Transverse colon (tissue), 4 donors: ENCODE measurements around the gene CNPY4. TPM values are rescaled to one million over a fixed set of nuclear protein-coding genes. Genes with fewer than 3 reads are reported as not detected.
A peak's percentile ranks its signal among the peaks of the same experiment; 100 is the strongest.

Source experiments
- DNase-seq: peaks from one replicate; pipeline ENCODE4 v3.0.0-alpha.2; 2019
- H3K27ac ChIP-seq, 4 donors: fragments of 200-600 bp; sonication (generic); 2 replicates each; pipeline ENCODE4 v1.5.1; 2016 to 2018; ENCODE audit warnings: inconsistent platforms in 4 of 4
- H3K27me3 ChIP-seq: fragments of 200-600 bp; sonication (generic); 2 replicates; pipeline ENCODE4 v1.5.1; 2017; ENCODE audit warnings: inconsistent platforms
- H3K36me3 ChIP-seq, 4 donors: fragments of 200-600 bp; sonication (generic); 2 replicates each; pipeline ENCODE4 v1.5.1; 2017 to 2019; ENCODE audit warnings: inconsistent platforms in 4 of 4
- H3K4me1 ChIP-seq, 4 donors: fragments of 200-600 bp; sonication (generic); 2 replicates each; pipeline ENCODE4 v1.5.1; 2017 to 2020; ENCODE audit warnings: inconsistent platforms in 4 of 4
- H3K4me3 ChIP-seq, 4 donors: fragments of 200-600 bp; sonication (generic); 1 replicate in 1 of 4; 2 replicates in 3 of 4; pipeline versions ENCODE4 v1.5.1 to v1.6.1; 2017 to 2019; ENCODE audit warnings: inconsistent platforms in 4 of 4
- H3K9me3 ChIP-seq, 2 donors: fragments of 200-600 bp; sonication (generic); 2 replicates each; pipeline ENCODE4 v1.5.1; 2017 to 2019; ENCODE audit warnings: inconsistent platforms in 2 of 2
- EP300 ChIP-seq: sonication (generic); formaldehyde crosslinking; IDR thresholded peaks from one replicate; pipeline ENCODE4 v1.6.1; 2017; ENCODE audit warnings: antibody characterized with exemption, low read depth
- POLR2A ChIP-seq: fragments of 450-650 bp; IDR thresholded peaks from one replicate; pipeline ENCODE4 v1.6.1; 2016; ENCODE audit warnings: antibody characterized with exemption, mild to moderate bottlenecking, moderate library complexity
- POLR2AphosphoS5 ChIP-seq, 3 donors: sonication (generic); formaldehyde crosslinking; IDR thresholded peaks; one replicate each; pipeline ENCODE4 v1.6.1; 2016; ENCODE audit warnings: antibody characterized with exemption in 3 of 3
- WGBS, 2 donors: methylation state at CpG; one replicate each; pipeline ENCODE4 v1.1.5; 2018; ENCODE audit warnings: low coverage in 1 of 2; 5-methylcytosine and 5-hydroxymethylcytosine counted together
- in situ Hi-C, 4 donors: fragments of 200-750 bp; cut with MboI; loops; one replicate each; pipeline versions ENCODE4 v1.15.0 to v1.15.1; 2017; ENCODE audit warnings: low sequenced_read_pairs in 3 of 4, low pct_ligation_motif_present in 1 of 4, low pct_unique_long_range_greater_than_20kb in 1 of 4
- intact Hi-C: fragments of 100-400 bp; cut with DNase I; formaldehyde crosslinking; loops from one replicate; pipeline ENCODE4 v1.15.1; 2023; ENCODE audit warnings: low total_unique reads
- total RNA-seq, 4 donors: library from RNA; depleted of rRNA; stranded (reverse); fragments of >200 nt; gene quantifications; one replicate each; pipeline ENCODE4 v1.1.0, GENCODE V29; 2016
- TF ChIP-seq, protein P1 (sequence below), 5 experiments: fragments of 200-600 bp in 3 of 5; fragments of 450-650 bp in 2 of 5; sonication (generic) in 3 of 5; IDR thresholded peaks; 1 replicate in 2 of 5; 2 replicates in 3 of 5; pipeline ENCODE4 v1.5.1; 2016 to 2017; ENCODE audit warnings: antibody characterized with exemption in 5 of 5, inconsistent platforms in 3 of 5, mild to moderate bottlenecking in 2 of 5, moderate library complexity in 1 of 5

CNPY4 gene
- total RNA-seq, 4 donors from 2014 or later = 4.9 to 9.4 (median 7.0) TPM

DNA sequence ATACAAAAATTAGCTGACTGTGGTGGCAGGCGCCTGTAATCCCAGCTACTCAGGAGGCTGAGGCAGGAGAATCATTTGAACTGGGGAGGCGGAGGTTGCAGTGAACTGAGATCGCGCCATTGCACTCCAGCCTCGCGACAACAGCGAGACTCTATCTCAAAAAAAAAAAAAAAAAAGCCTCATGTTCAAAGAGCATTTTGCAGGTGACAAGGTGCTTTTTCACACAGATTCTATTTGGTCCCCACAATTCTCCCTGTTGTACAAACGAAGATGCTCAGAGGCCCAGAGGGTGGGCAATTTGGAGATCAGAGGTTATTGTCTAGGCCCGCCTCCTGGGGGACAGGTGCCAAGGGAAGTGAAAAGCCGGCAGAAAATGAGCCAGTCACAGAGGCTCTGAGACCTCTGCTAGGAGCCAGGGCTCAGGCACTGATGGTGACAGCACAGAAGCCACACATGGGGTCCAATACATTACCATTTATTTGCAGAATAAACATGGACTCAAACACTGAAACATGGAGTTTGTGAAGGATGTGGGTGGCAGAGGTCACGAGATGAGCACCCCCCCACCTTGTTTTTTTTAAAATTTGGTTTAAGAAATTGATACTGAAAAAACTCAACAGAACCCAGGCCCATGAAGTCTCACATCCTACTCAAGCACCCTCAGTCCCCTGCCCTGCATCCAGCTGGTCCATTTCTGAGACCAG lies 49.9 kb downstream of the CNPY4 start:
- no peaks in the 10 kb centered on the region for H3K9me3 ChIP-seq
- H3K36me3 ChIP-seq = no peaks in the 10 kb centered on the region
- peaks cover 16% of the 10 kb centered on the region for H3K27me3 ChIP-seq
- WGBS, 2 donors = 83 to 85% methylated on average over 7 to 11 of the region's 11 CpGs
- DNase-seq = no peak
- in situ Hi-C loops = no loop called here
- H3K27ac ChIP-seq = peak overlapping the region; percentile 78 to 85 (median 80)
- intact Hi-C loops = no loop called here
- TF ChIP-seq POLR2AphosphoS5 (IDR thresholded peaks at IDR 0.05) = no peak
- TF ChIP-seq, protein P1, sequence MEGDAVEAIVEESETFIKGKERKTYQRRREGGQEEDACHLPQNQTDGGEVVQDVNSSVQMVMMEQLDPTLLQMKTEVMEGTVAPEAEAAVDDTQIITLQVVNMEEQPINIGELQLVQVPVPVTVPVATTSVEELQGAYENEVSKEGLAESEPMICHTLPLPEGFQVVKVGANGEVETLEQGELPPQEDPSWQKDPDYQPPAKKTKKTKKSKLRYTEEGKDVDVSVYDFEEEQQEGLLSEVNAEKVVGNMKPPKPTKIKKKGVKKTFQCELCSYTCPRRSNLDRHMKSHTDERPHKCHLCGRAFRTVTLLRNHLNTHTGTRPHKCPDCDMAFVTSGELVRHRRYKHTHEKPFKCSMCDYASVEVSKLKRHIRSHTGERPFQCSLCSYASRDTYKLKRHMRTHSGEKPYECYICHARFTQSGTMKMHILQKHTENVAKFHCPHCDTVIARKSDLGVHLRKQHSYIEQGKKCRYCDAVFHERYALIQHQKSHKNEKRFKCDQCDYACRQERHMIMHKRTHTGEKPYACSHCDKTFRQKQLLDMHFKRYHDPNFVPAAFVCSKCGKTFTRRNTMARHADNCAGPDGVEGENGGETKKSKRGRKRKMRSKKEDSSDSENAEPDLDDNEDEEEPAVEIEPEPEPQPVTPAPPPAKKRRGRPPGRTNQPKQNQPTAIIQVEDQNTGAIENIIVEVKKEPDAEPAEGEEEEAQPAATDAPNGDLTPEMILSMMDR (IDR thresholded peaks at IDR 0.05) = no peak
- no peak for TF ChIP-seq POLR2A
- TF ChIP-seq EP300 = no peak
- peaks cover 10 to 38% (median 32%) of the 10 kb centered on the region in 4 donors for H3K4me1 ChIP-seq
- no peak overlapping the region for H3K4me3 ChIP-seq

DNA sequence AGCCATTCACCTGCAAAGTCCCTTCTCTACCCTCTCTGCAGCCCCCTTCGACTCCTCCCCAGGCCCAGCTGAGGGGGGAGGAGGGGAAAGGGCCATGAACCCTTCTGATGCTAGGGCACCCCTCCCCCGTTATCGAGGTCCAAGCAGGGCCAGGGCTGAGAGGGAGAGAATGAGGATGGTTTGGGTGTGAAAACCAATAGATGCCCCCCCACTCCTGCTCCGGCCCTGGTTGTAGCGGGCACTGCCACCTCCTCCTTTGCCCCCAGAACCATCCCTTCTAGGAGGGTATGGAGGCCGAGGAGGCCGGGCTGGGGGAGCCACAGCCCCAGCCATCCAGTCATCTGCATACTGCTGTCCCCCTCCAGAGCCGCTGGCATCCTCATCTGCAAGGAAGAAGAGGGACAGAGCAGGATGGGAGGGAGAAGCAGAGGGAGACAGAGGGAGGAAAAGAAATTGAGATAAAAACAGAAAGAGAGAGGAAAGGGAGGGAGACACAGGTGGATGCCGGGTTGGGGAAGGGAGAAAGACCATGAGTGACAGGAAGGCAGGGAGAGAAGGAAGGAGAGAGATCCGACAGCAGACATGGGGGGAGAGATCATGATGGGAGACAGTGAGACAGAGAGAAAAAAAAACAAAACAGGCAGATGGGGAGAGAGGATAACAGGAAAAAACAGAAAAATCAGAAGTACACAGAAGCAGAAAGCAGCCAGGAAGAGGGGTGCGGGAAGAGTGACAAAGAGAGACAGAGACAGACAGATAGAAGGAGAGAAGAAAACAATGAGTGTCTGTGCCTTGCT lies 50.9 kb downstream of the CNPY4 start:
- H3K27ac ChIP-seq = no peak overlapping the region
- H3K9me3 ChIP-seq = no peaks in the 10 kb centered on the region
- in situ Hi-C loops = no loop called here
- peaks cover 10 to 38% (median 32%) of the 10 kb centered on the region in 4 donors for H3K4me1 ChIP-seq
- H3K4me3 ChIP-seq = no peak overlapping the region
- no peak for DNase-seq
- intact Hi-C loops = no loop called here
- 86 to 88% methylated on average over 4 to 11 of the region's 11 CpGs for WGBS, 2 donors
- peaks cover 16% of the 10 kb centered on the region for H3K27me3 ChIP-seq
- H3K36me3 ChIP-seq = no peaks in the 10 kb centered on the region
- TF ChIP-seq POLR2AphosphoS5 (IDR thresholded peaks at IDR 0.05) (no peak), POLR2A (no peak), EP300 (no peak)
- TF ChIP-seq, protein P1 (IDR thresholded peaks at IDR 0.05) = no peak

DNA sequence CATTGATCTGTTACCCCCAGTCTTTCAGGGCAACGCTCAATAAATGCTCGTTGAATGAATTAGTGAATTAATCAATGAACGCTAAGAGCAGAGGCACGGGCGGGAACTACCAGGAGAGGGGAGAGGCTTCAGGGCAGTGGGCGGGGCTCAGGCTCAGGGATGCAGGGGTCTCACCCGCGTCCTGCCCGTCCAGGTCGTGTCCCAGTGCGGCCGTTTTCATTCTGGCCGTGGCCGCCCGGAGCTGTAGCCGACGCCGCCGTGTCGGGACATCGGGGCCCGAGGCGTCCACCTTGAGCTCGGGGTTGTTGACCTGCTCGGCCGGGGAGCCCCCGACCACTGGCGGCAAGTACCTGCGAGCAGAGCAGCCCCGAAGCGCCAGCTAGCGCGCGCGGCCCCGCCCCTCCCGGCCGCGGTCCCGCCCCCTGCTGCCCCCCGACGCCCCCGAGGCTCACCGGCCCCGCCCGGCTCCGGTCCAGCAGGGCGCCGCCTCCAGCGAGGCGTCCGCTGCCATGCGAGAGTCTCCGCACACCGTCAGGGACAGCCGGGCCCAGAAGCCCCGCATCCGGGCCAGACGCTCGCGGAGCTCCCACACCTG lies 51.8 kb downstream of the CNPY4 start:
- Histone ChIP-seq H3K27me3 (peaks cover 16% of the 10 kb centered on the region), H3K9me3 (no peaks in the 10 kb centered on the region), H3K27ac (no peak overlapping the region), H3K4me1 (peaks cover 10 to 38% (median 32%) of the 10 kb centered on the region in 4 donors), H3K4me3 (peak overlapping the region in 3 of 4 donors; percentile 25 to 55 (median 49)), H3K36me3 (no peaks in the 10 kb centered on the region)
- intact Hi-C loops = no loop called here
- WGBS, 2 donors = 10% methylated on average over 31 of the region's 61 CpGs; no CpG with 5 or more reads in 1 of the 2 donors
- in situ Hi-C loops = no loop called here
- DNase-seq = peak; percentile 42
- TF ChIP-seq, protein P1 (IDR thresholded peaks at IDR 0.05) = no peak
- TF ChIP-seq POLR2AphosphoS5 (IDR thresholded peaks at IDR 0.05) = no peak
- no peak for TF ChIP-seq EP300
- no peak for TF ChIP-seq POLR2A

DNA sequence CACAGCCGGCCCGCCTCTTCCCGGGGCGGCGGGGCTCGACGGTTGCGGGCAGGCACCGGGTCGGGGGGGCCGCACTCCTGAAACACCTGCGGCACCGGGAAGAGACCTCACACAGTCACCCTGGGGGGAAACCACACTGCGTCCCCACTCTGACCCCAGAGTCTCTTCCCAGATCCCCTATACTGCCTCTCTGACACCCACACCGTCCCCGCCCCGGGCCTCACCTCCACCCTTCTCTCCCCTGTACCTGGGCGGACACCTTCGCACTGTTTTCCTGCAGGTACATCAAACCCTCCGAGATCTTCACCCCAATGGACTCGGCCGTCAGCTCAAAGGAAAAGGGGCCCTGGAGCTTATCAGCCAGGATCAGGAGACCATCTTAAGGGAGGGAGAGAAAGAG lies 52.4 kb downstream of the CNPY4 start:
- DNase-seq = no peak
- in situ Hi-C loops (no loop called here), intact Hi-C loops (no loop called here)
- Histone ChIP-seq H3K27ac (no peak overlapping the region), H3K9me3 (no peaks in the 10 kb centered on the region), H3K4me1 (peaks cover 13 to 42% (median 36%) of the 10 kb centered on the region in 4 donors), H3K4me3 (peak overlapping the region in 3 of 4 donors; percentile 25 to 55 (median 49)), H3K27me3 (peaks cover 16% of the 10 kb centered on the region), H3K36me3 (no peaks in the 10 kb centered on the region)
- TF ChIP-seq EP300 = no peak
- TF ChIP-seq, protein P1 (IDR thresholded peaks at IDR 0.05) = no peak
- no peak for TF ChIP-seq POLR2A
- no peak for TF ChIP-seq POLR2AphosphoS5 (IDR thresholded peaks at IDR 0.05)
- 29 to 39% methylated on average over 6 to 12 of the region's 22 CpGs for WGBS, 2 donors
